ENCODE measurements around the gene MAFF. TPM values are rescaled to one million over a fixed set of nuclear protein-coding genes. Genes with fewer than 3 reads are reported as not detected.

MAFF gene
- total and polyA plus RNA-seq, 9 of the 15 experiments (the other 6 are each of a cell fraction or from before 2014, with no cell fraction given), result 0.51 to 8.0 (median 5.4) TPM

- TF ChIP-seq GTF3C2 (IDR thresholded peaks at IDR 0.05; ENCODE audit: borderline replicate concordance, extremely low read depth, insufficient read length) (no peak), ZNF146 (CRISPR knock-in tag; IDR thresholded peaks at IDR 0.05; ENCODE audit: unreplicated experiment) (no peak), PCBP1 (IDR thresholded peaks at IDR 0.05; ENCODE audit: low read depth, low read length, poor library complexity, severe bottlenecking) (no peak), HINFP (tag; conservative IDR thresholded peaks at IDR 0.05; ENCODE audit: low read depth) (no peak), ZEB2 (IDR thresholded peaks at IDR 0.05) (no peak), PHF20 (IDR thresholded peaks at IDR 0.05; ENCODE audit: partially characterized antibody) (no peak), ZNF444 (CRISPR knock-in tag; IDR thresholded peaks at IDR 0.05) (no peak), ARID1B (IDR thresholded peaks at IDR 0.05) (peak; percentile 38; the same call in 1 of the 2 replicates), USF1 (CRISPR knock-in tag; IDR thresholded peaks at IDR 0.05) (no peak), ZNF395 (CRISPR knock-in tag; IDR thresholded peaks at IDR 0.05) (peak; percentile 66; the same call in 1 of the 2 replicates), SIN3A (IDR thresholded peaks at IDR 0.05; ENCODE audit: borderline replicate concordance in 2 of 2, control insufficient read depth in 1 of 2, low read depth in 2 of 2, low read length in 2 of 2) (no peak), FOXM1 (IDR thresholded peaks at IDR 0.05; ENCODE audit: low read depth) (no peak), FOXM1 (CRISPR knock-in tag; IDR thresholded peaks at IDR 0.05; ENCODE audit: low read depth) (no peak), LEF1 (IDR thresholded peaks at IDR 0.05) (0 out of 2 replicates have a peak, but pooled peaks have one; percentile 19), ZNF324 (CRISPR knock-in tag; IDR thresholded peaks at IDR 0.05) (no peak), SREBF1 (IDR thresholded peaks at IDR 0.05; ENCODE audit: borderline replicate concordance, low read depth, low read length) (no peak), FOXP1 (CRISPR knock-in tag; IDR thresholded peaks at IDR 0.05) (no peak), ZNF174 (CRISPR knock-in tag; IDR thresholded peaks at IDR 0.05) (no peak), ZNF384 (IDR thresholded peaks at IDR 0.05; ENCODE audit: low read depth, low read length) (peak; percentile 92), POLR2A (conservative IDR thresholded peaks at IDR 0.05) (no peak), HSF4 (CRISPR knock-in tag; IDR thresholded peaks at IDR 0.05; ENCODE audit: borderline replicate concordance) (no peak), ZNF589 (CRISPR knock-in tag; IDR thresholded peaks at IDR 0.05; ENCODE audit: low read depth) (peak; percentile 80), MCM7 (IDR thresholded peaks at IDR 0.05) (no peak), SAFB2 (IDR thresholded peaks at IDR 0.05; ENCODE audit: borderline replicate concordance, low read depth, low read length, severe bottlenecking) (no peak)
Measured at GRCh38 chr22:38240734-38241252, 39.0 kb downstream of the MAFF start (continued).
